CD4-positive, alpha-beta T cell (primary cell): ENCODE measurements around the gene VPS13D. TPM values are rescaled to one million over a fixed set of nuclear protein-coding genes. Genes with fewer than 3 reads are reported as not detected.

Source experiments
- ATAC-seq: fragments of 200-7000 bp; cut with Tn5 transposase; one replicate; pipeline ENCODE4 v1.10.0; 2022; ENCODE audit warnings: mild to moderate bottlenecking; ENCODE audit not compliant: poor library complexity
- CTCF ChIA-PET: fragments of 350-600 bp; sonication (Branson Sonifier 250); formaldehyde crosslinking; loops from one replicate; lab custom pipeline; 2021; ENCODE audit warnings: antibody characterized with exemption, inconsistent platforms; lab: Charles Lee
- POLR2A ChIA-PET: fragments of 350-600 bp; sonication (Branson Sonifier 250); formaldehyde crosslinking; loops from one replicate; lab custom pipeline; 2021; ENCODE audit warnings: antibody characterized with exemption, inconsistent platforms; lab: Charles Lee
- DNase-seq, 14 experiments: peaks; one replicate each; pipeline ENCODE4 v3.0.0-alpha.2; 2013 to 2020; ENCODE audit warnings: mixed read lengths in 2 of 14
- H3K27ac ChIP-seq, 2 donors: one replicate each; pipeline versions ENCODE4 v1.5.1 to v1.7.0; 2013; ENCODE audit warnings: low read length in 2 of 2, low read depth in 1 of 2, mild to moderate bottlenecking in 1 of 2
- H3K27me3 ChIP-seq, 2 experiments: 1 replicate in 1 of 2; 2 replicates in 1 of 2; pipeline versions ENCODE4 v1.6.1 to v1.7.0; 2013; ENCODE audit warnings: low read length in 2 of 2, control low read depth in 1 of 2, mild to moderate bottlenecking in 1 of 2, moderate library complexity in 1 of 2; ENCODE audit not compliant: insufficient read depth in 2 of 2, control insufficient read depth in 1 of 2
- H3K36me3 ChIP-seq: one replicate; pipeline ENCODE4 v1.6.1; 2013; ENCODE audit warnings: low read length, control low read depth; ENCODE audit not compliant: insufficient read depth
- H3K4me1 ChIP-seq: one replicate; pipeline ENCODE4 v1.6.1; 2013; ENCODE audit warnings: low read length, control low read depth; ENCODE audit not compliant: insufficient read depth
- H3K4me3 ChIP-seq: one replicate; pipeline ENCODE4 v1.5.1; 2013; ENCODE audit warnings: mild to moderate bottlenecking, low read length, moderate library complexity
- H3K9me3 ChIP-seq, 2 experiments: 1 replicate in 1 of 2; 2 replicates in 1 of 2; pipeline versions ENCODE4 v1.6.1 to v1.7.0; 2013; ENCODE audit warnings: low read length in 2 of 2, mild to moderate bottlenecking in 2 of 2, control low read depth in 1 of 2, moderate library complexity in 1 of 2; ENCODE audit not compliant: control insufficient read depth in 1 of 2, insufficient read depth in 1 of 2
- H3K27ac Mint-ChIP-seq: one replicate; pipeline ENCODE4 v1.8.0; 2020; ENCODE audit warnings: mixed read lengths
- H3K27me3 Mint-ChIP-seq: one replicate; pipeline ENCODE4 v1.8.0; 2021; ENCODE audit warnings: mixed read lengths
- H3K36me3 Mint-ChIP-seq: one replicate; pipeline ENCODE4 v1.8.0; 2021; ENCODE audit warnings: low read depth, mixed read lengths
- H3K4me1 Mint-ChIP-seq: one replicate; pipeline ENCODE4 v1.8.0; 2021; ENCODE audit warnings: low read depth, mixed read lengths
- H3K4me3 Mint-ChIP-seq: one replicate; pipeline ENCODE4 v1.8.0; 2020; ENCODE audit warnings: mild to moderate bottlenecking, mixed read lengths
- H3K9me3 Mint-ChIP-seq: one replicate; pipeline ENCODE4 v1.8.0; 2020; ENCODE audit warnings: mixed read lengths
- intact Hi-C, 2 experiments: fragments of 100-400 bp; cut with DNase I in 1 of 2; cut with micrococcal nuclease in 1 of 2; formaldehyde crosslinking; loops; one replicate each; pipeline versions ENCODE4 v1.15.1 to v1.9.0; 2023 to 2025; cut with DNase I, micrococcal nuclease
- total RNA-seq, 174 experiments: library from RNA in 2 of 174; stranded (reverse) in 2 of 174; gene quantifications; one replicate each; pipeline ENCODE4 v1.2.3 and lab custom pipeline; 2021 to 2026
- TF ChIP-seq, protein P1 (sequence below): fragments of 200-600 bp; IDR thresholded peaks from one replicate; pipeline ENCODE4 v1.8.0; 2022; ENCODE audit warnings: antibody characterized with exemption, mild to moderate bottlenecking

The VPS13D gene
- total RNA-seq, 2 experiments from 2014 or later, result 63.0 to 67.3 TPM

GRCh38 chr1:12294076-12294475, 64.2 kb downstream of the VPS13D start:
- TF ChIP-seq, protein P1, sequence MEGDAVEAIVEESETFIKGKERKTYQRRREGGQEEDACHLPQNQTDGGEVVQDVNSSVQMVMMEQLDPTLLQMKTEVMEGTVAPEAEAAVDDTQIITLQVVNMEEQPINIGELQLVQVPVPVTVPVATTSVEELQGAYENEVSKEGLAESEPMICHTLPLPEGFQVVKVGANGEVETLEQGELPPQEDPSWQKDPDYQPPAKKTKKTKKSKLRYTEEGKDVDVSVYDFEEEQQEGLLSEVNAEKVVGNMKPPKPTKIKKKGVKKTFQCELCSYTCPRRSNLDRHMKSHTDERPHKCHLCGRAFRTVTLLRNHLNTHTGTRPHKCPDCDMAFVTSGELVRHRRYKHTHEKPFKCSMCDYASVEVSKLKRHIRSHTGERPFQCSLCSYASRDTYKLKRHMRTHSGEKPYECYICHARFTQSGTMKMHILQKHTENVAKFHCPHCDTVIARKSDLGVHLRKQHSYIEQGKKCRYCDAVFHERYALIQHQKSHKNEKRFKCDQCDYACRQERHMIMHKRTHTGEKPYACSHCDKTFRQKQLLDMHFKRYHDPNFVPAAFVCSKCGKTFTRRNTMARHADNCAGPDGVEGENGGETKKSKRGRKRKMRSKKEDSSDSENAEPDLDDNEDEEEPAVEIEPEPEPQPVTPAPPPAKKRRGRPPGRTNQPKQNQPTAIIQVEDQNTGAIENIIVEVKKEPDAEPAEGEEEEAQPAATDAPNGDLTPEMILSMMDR, result no peak
- Histone ChIP-seq H3K36me3 (peaks cover 56% of the 10 kb centered on the region), H3K4me3 (no peak overlapping the region)

DNA sequence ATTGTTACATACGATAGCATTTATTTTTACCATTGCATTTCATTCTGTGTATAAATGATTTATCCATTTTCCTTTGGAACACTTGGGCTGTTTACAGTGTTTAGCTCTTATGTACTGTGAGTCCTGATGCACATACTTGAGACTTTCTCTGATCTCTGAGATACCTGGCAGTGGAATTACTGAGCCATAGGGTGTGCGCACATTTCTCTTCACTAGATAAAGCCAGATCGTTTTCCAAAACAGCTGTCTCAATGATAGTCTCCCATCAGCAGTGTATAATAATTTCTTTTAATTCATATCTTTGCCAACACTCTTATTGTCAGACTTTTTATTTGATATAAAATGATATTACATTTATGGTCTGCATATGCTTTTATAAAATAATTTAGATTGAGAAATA, 66.2 kb downstream of the VPS13D start:
- ATAC-seq (no peak), DNase-seq (no peak)
- CTCF ChIA-PET, result no interaction called here
- Histone ChIP-seq H3K27me3 (no peaks in the 10 kb centered on the region), H3K9me3 (no peaks in the 10 kb centered on the region), H3K4me3 (no peak overlapping the region), H3K27ac (no peak overlapping the region), H3K36me3 (peaks cover 71% of the 10 kb centered on the region), H3K4me1 (no peaks in the 10 kb centered on the region)
- Mint-ChIP-seq H3K4me1 (no peaks in the 10 kb centered on the region), H3K4me3 (no peak overlapping the region), H3K9me3 (no peaks in the 10 kb centered on the region), H3K27me3 (no peaks in the 10 kb centered on the region), H3K36me3 (peaks cover 91% of the 10 kb centered on the region), H3K27ac (no peak overlapping the region)
- intact Hi-C loops, result no loop called here
- TF ChIP-seq, protein P1, result no peak
- POLR2A ChIA-PET, result no interaction called here

More at GRCh38 chr1:12294076-12294475, 64.2 kb downstream of the VPS13D start:
- intact Hi-C loops, result no loop called here
- H3K4me1 Mint-ChIP-seq, result no peaks in the 10 kb centered on the region
- H3K27ac Mint-ChIP-seq, result no peak overlapping the region
- no peaks in the 10 kb centered on the region for H3K27me3 ChIP-seq
- no peak overlapping the region for H3K27ac ChIP-seq
- no peak for DNase-seq
- ChIA-PET POLR2A (no interaction called here), CTCF (no interaction called here)
- H3K4me1 ChIP-seq, result no peaks in the 10 kb centered on the region
- ATAC-seq, result no peak
- no peaks in the 10 kb centered on the region for H3K9me3 Mint-ChIP-seq
- no peak overlapping the region for H3K4me3 Mint-ChIP-seq
- H3K36me3 Mint-ChIP-seq, result peaks cover 90% of the 10 kb centered on the region
- H3K27me3 Mint-ChIP-seq, result no peaks in the 10 kb centered on the region
- no peaks in the 10 kb centered on the region for H3K9me3 ChIP-seq

GRCh38 chr1:12296623-12297022, 66.8 kb downstream of the VPS13D start:
- Mint-ChIP-seq H3K4me3 (no peak overlapping the region), H3K36me3 (peaks cover 91% of the 10 kb centered on the region), H3K27ac (no peak overlapping the region), H3K9me3 (no peaks in the 10 kb centered on the region), H3K27me3 (no peaks in the 10 kb centered on the region), H3K4me1 (peaks cover under 1% of the 10 kb centered on the region)
- DNase-seq, result no peak
- POLR2A ChIA-PET, result no interaction called here
- CTCF ChIA-PET, result no interaction called here
- Histone ChIP-seq H3K4me1 (no peaks in the 10 kb centered on the region), H3K27me3 (no peaks in the 10 kb centered on the region), H3K36me3 (peaks cover 72% of the 10 kb centered on the region), H3K27ac (no peak overlapping the region), H3K9me3 (no peaks in the 10 kb centered on the region), H3K4me3 (no peak overlapping the region)
- ATAC-seq, result no peak
- TF ChIP-seq, protein P1, result no peak
- intact Hi-C loops, result no loop called here
